K562 (cell line): Measurements from ENCODE around the gene OR5K2. TPM values are rescaled to one million over a fixed set of nuclear protein-coding genes. Genes with fewer than 3 reads are reported as not detected.

Source experiments
- ATAC-seq: fragments of 200-7000 bp; cut with Tn5 transposase; 3 replicates; pipeline ENCODE4 v1.9.1; 2020; ENCODE audit warnings: moderate library complexity
- BruUV-seq: library from RNA; stranded (reverse); fragments of 400-500 nt; replicated peaks from 2 replicates; lab custom pipeline; 2021; lab: Mats Ljungman, UMichigan
- CTCF ChIA-PET: fragments of 300-600 bp; formaldehyde crosslinking; extraction: SDS; loops from one replicate; lab custom pipeline; 2021; ENCODE audit warnings: low intra/inter-chr PET ratio; lab: Yijun Ruan, JAX
- POLR2A ChIA-PET: fragments of 300-600, 350-650 bp; sonication (Branson Sonifier 250); formaldehyde crosslinking; extraction: SDS; loops from one replicate; lab custom pipeline; 2021; ENCODE audit warnings: antibody characterized with exemption, inconsistent platforms; lab: Yijun Ruan, JAX
- DNase-seq, 4 experiments: peaks; one replicate each; pipeline versions ENCODE4 v3.0.0 to v3.0.0-alpha.2; 2011 to 2018; ENCODE audit warnings: low spot score in 3 of 4, mixed read lengths in 3 of 4; ENCODE audit errors: extremely low read depth in 1 of 4
- FAIRE-seq: peaks from 2 replicates; lab custom pipeline; 2011; peaks lifted over from hg19 to GRCh38; lab: Jason Lieb, UNC
- H2AFZ ChIP-seq: 2 replicates; pipeline ENCODE4 v1.6.0; 2011; ENCODE audit warnings: low read depth, low read length, control low read depth, inconsistent platforms
- H3K27ac ChIP-seq: fragments of 200-600 bp; 3 replicates; pipeline ENCODE4 v1.8.0; 2011; ENCODE audit warnings: low read depth, mild to moderate bottlenecking, control low read depth, inconsistent platforms, low read length, moderate library complexity, mixed read lengths; ENCODE audit errors: extremely low read depth
- H3K27me3 ChIP-seq, 2 experiments: fragments of 300-600 bp in 1 of 2; 2 replicates in 1 of 2; 3 replicates in 1 of 2; pipeline versions ENCODE4 v1.6.0 to v1.8.0; 2011; ENCODE audit warnings: inconsistent platforms in 2 of 2, low read length in 2 of 2, mild to moderate bottlenecking in 1 of 2, mixed read lengths in 1 of 2, moderate library complexity in 1 of 2; ENCODE audit not compliant: control insufficient read depth in 2 of 2, insufficient read depth in 2 of 2
- H3K36me3 ChIP-seq: fragments of 300-600 bp; 3 replicates; pipeline ENCODE4 v1.8.0; 2011; ENCODE audit warnings: mild to moderate bottlenecking, low read length, inconsistent platforms; ENCODE audit not compliant: control insufficient read depth, insufficient read depth
- H3K4me1 ChIP-seq, 2 experiments: fragments of 200-600 bp in 1 of 2; replicated peaks in 1 of 2; 2 replicates in 1 of 2; 3 replicates in 1 of 2; pipeline versions ENCODE4 v1.5.1 to v1.8.0; 2011; ENCODE audit warnings: inconsistent platforms in 2 of 2, low read length in 2 of 2, mild to moderate bottlenecking in 1 of 2, mixed read lengths in 1 of 2, moderate library complexity in 1 of 2; ENCODE audit not compliant: control insufficient read depth in 2 of 2, insufficient read depth in 2 of 2
- H3K4me2 ChIP-seq: 2 replicates; pipeline ENCODE4 v1.6.1; 2011; ENCODE audit warnings: low read length, control low read depth, inconsistent platforms, mixed read lengths; ENCODE audit not compliant: insufficient read depth
- H3K4me3 ChIP-seq: fragments of 200-600 bp; sonication (generic), shearing (Covaris generic); 2 replicates; pipeline ENCODE4 v1.5.1; 2016; ENCODE audit warnings: control low read depth, inconsistent platforms
- H3K79me2 ChIP-seq: fragments of 200-600 bp; 3 replicates; pipeline ENCODE4 v1.8.0; 2011; ENCODE audit warnings: low read length, inconsistent platforms; ENCODE audit not compliant: control insufficient read depth, insufficient read depth
- H3K9ac ChIP-seq, 2 experiments: 2 replicates each; pipeline versions ENCODE4 v1.6.0 to v1.6.1; 2011; ENCODE audit warnings: low read depth in 2 of 2, low read length in 2 of 2, control low read depth in 1 of 2, inconsistent platforms in 1 of 2, mild to moderate bottlenecking in 1 of 2, mixed read lengths in 1 of 2; ENCODE audit not compliant: insufficient read depth in 1 of 2
- H3K9me1 ChIP-seq: one replicate; pipeline ENCODE4 v1.6.0; 2011; ENCODE audit warnings: inconsistent platforms, mild to moderate bottlenecking, low read length, moderate library complexity; ENCODE audit not compliant: control insufficient read depth, insufficient read depth
- H3K9me3 ChIP-seq: replicated peaks from 2 replicates; pipeline ENCODE4 v1.5.1; 2011; ENCODE audit warnings: low read depth, low read length, inconsistent platforms; ENCODE audit not compliant: control insufficient read depth, insufficient read depth
- H4K20me1 ChIP-seq: replicated peaks from 2 replicates; pipeline ENCODE4 v1.6.1; 2011; ENCODE audit warnings: low read length, inconsistent platforms, mixed read lengths; ENCODE audit not compliant: control insufficient read depth, insufficient read depth
- ARID1B ChIP-seq: fragments of 450-650 bp; IDR thresholded peaks from 2 replicates; pipeline ENCODE4 v1.6.1; 2016; ENCODE audit warnings: antibody characterized with exemption, mild to moderate bottlenecking, inconsistent platforms
- CCAR2 ChIP-seq: fragments of 200-400 bp; formaldehyde crosslinking; IDR thresholded peaks from 2 replicates; pipeline ENCODE4 v1.6.1; 2017; ENCODE audit warnings: mild to moderate bottlenecking, low read depth, low read length
- FOXP1 ChIP-seq: sonication (generic); formaldehyde crosslinking; IDR thresholded peaks from 2 replicates; pipeline ENCODE4 v1.8.0; 2022; ENCODE audit warnings: mild to moderate bottlenecking, missing genetic modification reagents
- HINFP ChIP-seq: fragments of 450-650 bp; conservative IDR thresholded peaks from 2 replicates; pipeline ENCODE4 v1.6.1; 2016; ENCODE audit warnings: missing genetic modification characterization, low read depth, mild to moderate bottlenecking, control low read depth, missing compliant biosample characterization
- PHF8 ChIP-seq: fragments of 200-600 bp; sonication (generic); IDR thresholded peaks from 2 replicates; pipeline ENCODE4 v1.6.1; 2012; ENCODE audit warnings: mixed run types, mild to moderate bottlenecking, inconsistent platforms, low read length, moderate library complexity, borderline replicate concordance
- SMAD1 ChIP-seq: fragments of 150-350 bp; IDR thresholded peaks from 2 replicates; pipeline ENCODE4 v1.6.1; 2014; ENCODE audit warnings: low read length, low read depth; ENCODE audit not compliant: partially characterized antibody
- TAF7 ChIP-seq: fragments of 450-650 bp; IDR thresholded peaks from 2 replicates; pipeline ENCODE4 v1.6.1; 2016; ENCODE audit warnings: missing genetic modification characterization, missing compliant biosample characterization
- WGBS: fragments of 100-300 bp; shearing (Covaris generic); methylation state at CpG from one replicate; pipeline ENCODE4 v1.1.6; 2016; ENCODE audit warnings: low coverage, mixed read lengths; ENCODE audit not compliant: insufficient coverage; ENCODE audit errors: missing lambda C conversion rate; 5-methylcytosine and 5-hydroxymethylcytosine counted together
- in situ Hi-C: fragments of 300-500 bp; cut with MboI; formaldehyde crosslinking; loops from 4 replicates; pipeline ENCODE4 v1.15.0; 2018; ENCODE audit warnings: inconsistent platforms, mixed read lengths
- intact Hi-C: fragments of 100-400 bp; cut with micrococcal nuclease; formaldehyde crosslinking; loops from 2 replicates; pipeline ENCODE4 v1.14.2; 2022
- polyA plus RNA-seq, 8 experiments: library from polyadenylated mRNA; depleted of rRNA in 4 of 8; stranded (reverse) in 5 of 8; unstranded in 3 of 8; fragments of >200 nt; fragmentation: Nextera tagmentation in 2 of 8; fragmentation: Illumina TruSeq in 1 of 8; extraction: Ambion mirVana in 2 of 8; extraction: Trizol in 1 of 8; gene quantifications; 2 replicates each; pipeline versions ENCODE4 v1.2.1 to v1.2.3, GENCODE V29; 2011 to 2014; ENCODE audit warnings: inconsistent platforms in 1 of 8, missing spikeins in 1 of 8
- total RNA-seq, 7 experiments: library from RNA; depleted of rRNA in 6 of 7; stranded (reverse); fragments of >200 nt in 6 of 7; fragmentation: Illumina TruSeq in 2 of 7; extraction: Trizol in 2 of 7; gene quantifications; 2 replicates each; pipeline versions ENCODE4 v1.2.1 to v1.2.3, GENCODE V29; 2011 to 2021; ENCODE audit warnings: low replicate concordance in 1 of 7
- TF ChIP-seq, protein P1 (sequence below): fragments of 450-650 bp; IDR thresholded peaks from 2 replicates; pipeline ENCODE4 v1.6.1; 2016; ENCODE audit warnings: mild to moderate bottlenecking, moderate library complexity

The OR5K2 gene
- total and polyA plus RNA-seq, 9 of the 15 experiments (the other 6 are each of a cell fraction or from before 2014, with no cell fraction given), result not detected

- H3K27me3 ChIP-seq, result no peaks in the 10 kb centered on the region
- H3K36me3 ChIP-seq, result no peaks in the 10 kb centered on the region
- FAIRE-seq, result no peak
- intact Hi-C loops (no loop called here), in situ Hi-C loops (no loop called here)
- 53% methylated on average over 3 of the region's 3 CpGs for WGBS
- H3K4me3 ChIP-seq, result no peak overlapping the region
- H3K4me2 ChIP-seq, result no peak overlapping the region
- no peak overlapping the region for H3K9ac ChIP-seq
- no peaks in the 10 kb centered on the region for H3K9me3 ChIP-seq
- ATAC-seq, result no peak
- no peaks in the 10 kb centered on the region for H3K79me2 ChIP-seq
- BruUV-seq, result no TSS peak
- no peak for DNase-seq
- H4K20me1 ChIP-seq, result no peaks in the 10 kb centered on the region
- ChIA-PET CTCF (no interaction called here), POLR2A (no interaction called here)
- H3K27ac ChIP-seq, result no peak overlapping the region
- no peaks in the 10 kb centered on the region for H3K9me1 ChIP-seq
- H2AFZ ChIP-seq, result no peak overlapping the region
- H3K4me1 ChIP-seq, result no peaks in the 10 kb centered on the region; a peak in 1 of 5 replicates
- TF ChIP-seq SMAD1 (no peak), PHF8 (no peak), CCAR2 (no peak), FOXP1 (CRISPR knock-in tag) (no peak), ARID1B (no peak), TAF7 (tag) (no peak), HINFP (tag) (no peak)
- TF ChIP-seq, protein P1, sequence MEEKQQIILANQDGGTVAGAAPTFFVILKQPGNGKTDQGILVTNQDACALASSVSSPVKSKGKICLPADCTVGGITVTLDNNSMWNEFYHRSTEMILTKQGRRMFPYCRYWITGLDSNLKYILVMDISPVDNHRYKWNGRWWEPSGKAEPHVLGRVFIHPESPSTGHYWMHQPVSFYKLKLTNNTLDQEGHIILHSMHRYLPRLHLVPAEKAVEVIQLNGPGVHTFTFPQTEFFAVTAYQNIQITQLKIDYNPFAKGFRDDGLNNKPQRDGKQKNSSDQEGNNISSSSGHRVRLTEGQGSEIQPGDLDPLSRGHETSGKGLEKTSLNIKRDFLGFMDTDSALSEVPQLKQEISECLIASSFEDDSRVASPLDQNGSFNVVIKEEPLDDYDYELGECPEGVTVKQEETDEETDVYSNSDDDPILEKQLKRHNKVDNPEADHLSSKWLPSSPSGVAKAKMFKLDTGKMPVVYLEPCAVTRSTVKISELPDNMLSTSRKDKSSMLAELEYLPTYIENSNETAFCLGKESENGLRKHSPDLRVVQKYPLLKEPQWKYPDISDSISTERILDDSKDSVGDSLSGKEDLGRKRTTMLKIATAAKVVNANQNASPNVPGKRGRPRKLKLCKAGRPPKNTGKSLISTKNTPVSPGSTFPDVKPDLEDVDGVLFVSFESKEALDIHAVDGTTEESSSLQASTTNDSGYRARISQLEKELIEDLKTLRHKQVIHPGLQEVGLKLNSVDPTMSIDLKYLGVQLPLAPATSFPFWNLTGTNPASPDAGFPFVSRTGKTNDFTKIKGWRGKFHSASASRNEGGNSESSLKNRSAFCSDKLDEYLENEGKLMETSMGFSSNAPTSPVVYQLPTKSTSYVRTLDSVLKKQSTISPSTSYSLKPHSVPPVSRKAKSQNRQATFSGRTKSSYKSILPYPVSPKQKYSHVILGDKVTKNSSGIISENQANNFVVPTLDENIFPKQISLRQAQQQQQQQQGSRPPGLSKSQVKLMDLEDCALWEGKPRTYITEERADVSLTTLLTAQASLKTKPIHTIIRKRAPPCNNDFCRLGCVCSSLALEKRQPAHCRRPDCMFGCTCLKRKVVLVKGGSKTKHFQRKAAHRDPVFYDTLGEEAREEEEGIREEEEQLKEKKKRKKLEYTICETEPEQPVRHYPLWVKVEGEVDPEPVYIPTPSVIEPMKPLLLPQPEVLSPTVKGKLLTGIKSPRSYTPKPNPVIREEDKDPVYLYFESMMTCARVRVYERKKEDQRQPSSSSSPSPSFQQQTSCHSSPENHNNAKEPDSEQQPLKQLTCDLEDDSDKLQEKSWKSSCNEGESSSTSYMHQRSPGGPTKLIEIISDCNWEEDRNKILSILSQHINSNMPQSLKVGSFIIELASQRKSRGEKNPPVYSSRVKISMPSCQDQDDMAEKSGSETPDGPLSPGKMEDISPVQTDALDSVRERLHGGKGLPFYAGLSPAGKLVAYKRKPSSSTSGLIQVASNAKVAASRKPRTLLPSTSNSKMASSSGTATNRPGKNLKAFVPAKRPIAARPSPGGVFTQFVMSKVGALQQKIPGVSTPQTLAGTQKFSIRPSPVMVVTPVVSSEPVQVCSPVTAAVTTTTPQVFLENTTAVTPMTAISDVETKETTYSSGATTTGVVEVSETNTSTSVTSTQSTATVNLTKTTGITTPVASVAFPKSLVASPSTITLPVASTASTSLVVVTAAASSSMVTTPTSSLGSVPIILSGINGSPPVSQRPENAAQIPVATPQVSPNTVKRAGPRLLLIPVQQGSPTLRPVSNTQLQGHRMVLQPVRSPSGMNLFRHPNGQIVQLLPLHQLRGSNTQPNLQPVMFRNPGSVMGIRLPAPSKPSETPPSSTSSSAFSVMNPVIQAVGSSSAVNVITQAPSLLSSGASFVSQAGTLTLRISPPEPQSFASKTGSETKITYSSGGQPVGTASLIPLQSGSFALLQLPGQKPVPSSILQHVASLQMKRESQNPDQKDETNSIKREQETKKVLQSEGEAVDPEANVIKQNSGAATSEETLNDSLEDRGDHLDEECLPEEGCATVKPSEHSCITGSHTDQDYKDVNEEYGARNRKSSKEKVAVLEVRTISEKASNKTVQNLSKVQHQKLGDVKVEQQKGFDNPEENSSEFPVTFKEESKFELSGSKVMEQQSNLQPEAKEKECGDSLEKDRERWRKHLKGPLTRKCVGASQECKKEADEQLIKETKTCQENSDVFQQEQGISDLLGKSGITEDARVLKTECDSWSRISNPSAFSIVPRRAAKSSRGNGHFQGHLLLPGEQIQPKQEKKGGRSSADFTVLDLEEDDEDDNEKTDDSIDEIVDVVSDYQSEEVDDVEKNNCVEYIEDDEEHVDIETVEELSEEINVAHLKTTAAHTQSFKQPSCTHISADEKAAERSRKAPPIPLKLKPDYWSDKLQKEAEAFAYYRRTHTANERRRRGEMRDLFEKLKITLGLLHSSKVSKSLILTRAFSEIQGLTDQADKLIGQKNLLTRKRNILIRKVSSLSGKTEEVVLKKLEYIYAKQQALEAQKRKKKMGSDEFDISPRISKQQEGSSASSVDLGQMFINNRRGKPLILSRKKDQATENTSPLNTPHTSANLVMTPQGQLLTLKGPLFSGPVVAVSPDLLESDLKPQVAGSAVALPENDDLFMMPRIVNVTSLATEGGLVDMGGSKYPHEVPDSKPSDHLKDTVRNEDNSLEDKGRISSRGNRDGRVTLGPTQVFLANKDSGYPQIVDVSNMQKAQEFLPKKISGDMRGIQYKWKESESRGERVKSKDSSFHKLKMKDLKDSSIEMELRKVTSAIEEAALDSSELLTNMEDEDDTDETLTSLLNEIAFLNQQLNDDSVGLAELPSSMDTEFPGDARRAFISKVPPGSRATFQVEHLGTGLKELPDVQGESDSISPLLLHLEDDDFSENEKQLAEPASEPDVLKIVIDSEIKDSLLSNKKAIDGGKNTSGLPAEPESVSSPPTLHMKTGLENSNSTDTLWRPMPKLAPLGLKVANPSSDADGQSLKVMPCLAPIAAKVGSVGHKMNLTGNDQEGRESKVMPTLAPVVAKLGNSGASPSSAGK, result no peak
Measured at GRCh38 chr3:98540346-98540745, 42.9 kb downstream of the OR5K2 start.
